ENCODE measurements around the gene EVL. TPM values are rescaled to one million over a fixed set of nuclear protein-coding genes. Genes with fewer than 3 reads are reported as not detected.

The EVL gene
- total and polyA plus RNA-seq, 2 of the 8 experiments (the other 6 are each of a cell fraction or from before 2014, with no cell fraction given): 30.7 to 64.6 TPM

DNA sequence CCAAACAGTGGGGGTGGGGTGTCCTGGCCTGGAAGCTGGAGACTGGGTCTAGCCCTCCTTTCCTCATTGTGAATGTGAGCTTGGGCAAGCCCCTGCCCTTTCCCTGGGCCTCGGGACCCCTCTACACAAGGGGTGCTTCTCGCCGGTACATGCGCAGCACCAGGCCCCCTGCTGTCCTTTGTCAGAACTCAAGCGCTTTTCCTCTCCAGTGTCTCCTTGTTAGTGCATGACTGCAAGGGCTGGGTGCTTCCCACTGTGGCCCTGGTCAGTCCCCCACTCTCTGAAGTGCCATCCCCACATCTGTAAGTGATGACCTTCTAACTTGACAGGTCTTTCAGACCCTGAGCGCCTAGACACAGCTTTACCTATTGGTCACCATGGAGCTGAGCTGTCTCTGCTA is 50.0 kb downstream of the EVL start (continued):
- TF ChIP-seq SIN3A (conservative IDR thresholded peaks at IDR 0.05 in 1 of 2, IDR thresholded peaks at IDR 0.05 in 1 of 2; ENCODE audit: low read depth in 1 of 2, low read length in 2 of 2): no peak
- no peak for TF ChIP-seq NANOG (IDR thresholded peaks at IDR 0.05; ENCODE audit: insufficient read depth, low read depth, low read length, poor library complexity, severe bottlenecking)
- no peak for TF ChIP-seq NRF1 (IDR thresholded peaks at IDR 0.05; ENCODE audit: low read depth, low read length)
- no peak for TF ChIP-seq GTF2F1 (IDR thresholded peaks at IDR 0.05; ENCODE audit: borderline replicate concordance, low read depth, low read length)
- no peak for TF ChIP-seq CEBPB (IDR thresholded peaks at IDR 0.05; ENCODE audit: low read depth, low read length)
- TF ChIP-seq ASH2L (IDR thresholded peaks at IDR 0.05; ENCODE audit: low read length): no peak

Measured in H1 (cell line).